Panc1 (cell line): ENCODE data around the gene C19orf25. TPM values are rescaled to one million over a fixed set of nuclear protein-coding genes. Genes with fewer than 3 reads are reported as not detected.

ENCODE experiments used
- ATAC-seq: fragments of 200-7000 bp; cut with Tn5 transposase; 2 replicates; pipeline ENCODE4 v1.9.1; 2020; ENCODE audit warnings: mild to moderate bottlenecking, moderate library complexity
- BruUV-seq: library from RNA; stranded (reverse); fragments of 400-500 nt; replicated peaks from 2 replicates; lab custom pipeline; 2021; lab: Mats Ljungman, UMichigan
- CTCF ChIA-PET: fragments of 300-600 bp; sonication (Branson Sonifier 250); formaldehyde crosslinking; loops from one replicate; lab custom pipeline; 2022; ENCODE audit warnings: antibody characterized with exemption; lab: Charles Lee
- POLR2A ChIA-PET: fragments of 300-600 bp; sonication (Branson Sonifier 250); formaldehyde crosslinking; loops from one replicate; lab custom pipeline; 2022; ENCODE audit warnings: antibody characterized with exemption; lab: Charles Lee
- DNase-seq: peaks from one replicate; pipeline ENCODE4 v3.0.0-alpha.2; 2010; ENCODE audit warnings: low read depth, low spot score
- H3K27ac ChIP-seq: 2 replicates; pipeline ENCODE4 v1.5.1; 2011; ENCODE audit warnings: mild to moderate bottlenecking, low read length, inconsistent platforms
- H3K27me3 ChIP-seq: fragments of 200-500 bp; sonication (Bioruptor generic); 2 replicates; pipeline ENCODE4 v1.6.0; 2014; ENCODE audit warnings: low read length, inconsistent platforms; ENCODE audit not compliant: control insufficient read depth, insufficient read depth
- H3K36me3 ChIP-seq: fragments of 200-500 bp; sonication (Bioruptor generic); 2 replicates; pipeline ENCODE4 v1.5.1; 2014; ENCODE audit warnings: inconsistent platforms, mild to moderate bottlenecking, low read length, moderate library complexity; ENCODE audit not compliant: control insufficient read depth, insufficient read depth
- H3K4me1 ChIP-seq: 2 replicates; pipeline ENCODE4 v1.5.1; 2011; ENCODE audit warnings: inconsistent platforms, mild to moderate bottlenecking, low read length, moderate library complexity; ENCODE audit not compliant: control insufficient read depth, insufficient read depth
- H3K4me3 ChIP-seq, 2 experiments: 2 replicates each; pipeline ENCODE4 v1.5.1; 2011 to 2012; ENCODE audit warnings: low read depth in 2 of 2, low read length in 2 of 2, mild to moderate bottlenecking in 2 of 2, inconsistent platforms in 1 of 2, moderate library complexity in 1 of 2
- H3K9me3 ChIP-seq: fragments of 200-500 bp; sonication (Bioruptor generic); 2 replicates; pipeline ENCODE4 v1.5.1; 2014; ENCODE audit warnings: low read depth, mild to moderate bottlenecking, inconsistent platforms, low read length, moderate library complexity; ENCODE audit not compliant: control insufficient read depth, insufficient read depth
- POLR2AphosphoS5 ChIP-seq: IDR thresholded peaks from 2 replicates; pipeline ENCODE4 v1.6.1; 2012; ENCODE audit warnings: mild to moderate bottlenecking, low read depth, low read length, moderate library complexity
- SIN3A ChIP-seq: IDR thresholded peaks from 2 replicates; pipeline ENCODE4 v1.6.1; 2012; ENCODE audit warnings: low read depth, mild to moderate bottlenecking, low read length, moderate library complexity, borderline replicate concordance; ENCODE audit not compliant: insufficient read depth
- TCF7L2 ChIP-seq: IDR thresholded peaks from 2 replicates; pipeline ENCODE4 v1.6.1; 2011; ENCODE audit warnings: mild to moderate bottlenecking, low read depth, low read length, inconsistent platforms
- in situ Hi-C: cut with HindIII; loops from 2 replicates; pipeline ENCODE4 v1.10.0; 2016; ENCODE audit warnings: low sequenced_read_pairs, low pct_unique_long_range_greater_than_20kb
- intact Hi-C: fragments of 100-400 bp; cut with micrococcal nuclease; formaldehyde crosslinking; loops from one replicate; pipeline ENCODE4 v1.10.0; 2022; ENCODE audit not compliant: unreplicated experiment
- total RNA-seq: library from RNA; stranded (reverse); gene quantifications from one replicate; pipeline ENCODE4 v1.2.1, GENCODE V29; 2021; ENCODE audit not compliant: unreplicated experiment
- TF ChIP-seq, protein P1 (sequence below): fragments of 450-650 bp; IDR thresholded peaks from 2 replicates; pipeline ENCODE4 v1.5.1; 2017; ENCODE audit warnings: mild to moderate bottlenecking
- TF ChIP-seq, protein P2 (sequence below), 2 experiments: IDR thresholded peaks; 2 replicates each; pipeline ENCODE4 v1.6.1; 2011 to 2012; ENCODE audit warnings: low read depth in 2 of 2, control low read depth in 1 of 2, low read length in 1 of 2, mild to moderate bottlenecking in 1 of 2, moderate library complexity in 1 of 2; ENCODE audit not compliant: insufficient read depth in 1 of 2

The C19orf25 gene
- total RNA-seq, 1 experiment from 2014 or later = 34.7 TPM

DNA sequence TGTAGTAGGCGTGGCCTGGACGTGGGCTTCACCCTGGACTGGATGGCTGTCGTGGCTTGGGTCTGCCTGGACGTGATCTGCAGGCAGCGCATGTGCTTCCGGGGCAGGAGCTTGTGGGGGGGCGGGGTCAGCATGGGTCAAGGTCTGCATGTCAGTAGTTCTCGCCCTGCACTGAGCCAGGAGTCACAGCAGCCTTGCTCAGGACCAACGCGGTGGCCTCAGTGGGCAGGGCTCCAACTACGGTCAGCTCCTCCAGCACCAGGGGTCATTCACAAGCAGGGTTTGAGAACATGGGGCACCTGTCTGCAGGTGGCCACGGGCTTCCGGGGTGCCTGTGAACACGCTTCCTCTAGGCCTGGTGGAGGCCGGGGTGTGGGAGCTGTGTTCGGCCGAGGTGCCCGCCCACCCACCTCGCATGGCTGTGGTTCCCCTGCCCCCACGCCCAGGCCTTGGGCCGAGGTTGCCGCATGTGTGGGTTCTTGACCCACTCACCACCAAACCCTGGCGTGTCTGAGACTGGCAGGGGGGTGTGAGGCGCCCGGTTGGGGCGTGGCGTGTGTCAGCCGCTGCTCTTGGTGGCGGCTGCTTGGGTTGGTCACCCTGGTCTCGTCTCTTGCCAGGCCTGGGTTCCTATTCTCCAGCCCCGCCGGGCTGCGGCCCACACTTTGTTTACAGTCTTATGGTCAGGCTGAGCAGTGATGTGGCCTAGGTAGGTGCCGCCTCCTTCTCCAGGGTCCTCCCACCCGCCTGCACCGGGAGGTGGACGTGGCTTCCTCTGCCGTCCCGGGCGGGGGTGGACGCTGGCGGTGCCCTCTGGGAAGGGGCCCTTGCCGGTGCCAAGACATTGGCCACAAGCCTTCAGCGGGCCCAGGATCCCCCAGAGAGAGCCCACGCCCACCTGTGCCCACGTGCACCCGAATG lies 45.6 kb downstream of the C19orf25 start:
- no peak for ATAC-seq

DNA sequence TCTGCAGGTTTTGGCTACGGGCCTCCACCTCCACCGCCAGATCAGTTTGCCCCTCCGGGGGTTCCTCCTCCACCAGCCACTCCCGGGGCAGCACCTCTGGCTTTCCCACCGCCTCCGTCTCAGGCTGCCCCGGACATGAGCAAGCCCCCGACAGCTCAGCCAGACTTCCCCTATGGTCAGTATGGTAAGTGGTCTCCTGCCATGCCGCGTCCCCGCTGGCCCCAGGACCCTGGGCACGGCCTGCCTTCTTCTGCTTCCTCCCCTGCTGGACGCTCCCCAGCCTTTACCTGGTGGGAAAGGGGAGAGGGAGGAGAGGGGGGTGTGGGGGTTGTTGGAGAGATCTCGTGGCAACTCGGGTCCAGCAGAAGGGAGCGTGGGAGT lies 46.5 kb downstream of the C19orf25 start:
- Histone ChIP-seq H3K27me3 (no peaks in the 10 kb centered on the region), H3K4me3 (no peak overlapping the region), H3K9me3 (no peaks in the 10 kb centered on the region), H3K4me1 (0 out of 2 replicates have a peak, but pooled peaks cover under 1% of the 10 kb centered on the region), H3K36me3 (no peaks in the 10 kb centered on the region), H3K27ac (no peak overlapping the region)
- intact Hi-C loops (no loop called here), in situ Hi-C loops (no loop called here)
- ChIA-PET CTCF (no interaction called here), POLR2A (no interaction called here)
- ATAC-seq (no peak), DNase-seq (no peak)
- no peak for TF ChIP-seq TCF7L2
- no peak for TF ChIP-seq POLR2AphosphoS5
- TF ChIP-seq, protein P1, sequence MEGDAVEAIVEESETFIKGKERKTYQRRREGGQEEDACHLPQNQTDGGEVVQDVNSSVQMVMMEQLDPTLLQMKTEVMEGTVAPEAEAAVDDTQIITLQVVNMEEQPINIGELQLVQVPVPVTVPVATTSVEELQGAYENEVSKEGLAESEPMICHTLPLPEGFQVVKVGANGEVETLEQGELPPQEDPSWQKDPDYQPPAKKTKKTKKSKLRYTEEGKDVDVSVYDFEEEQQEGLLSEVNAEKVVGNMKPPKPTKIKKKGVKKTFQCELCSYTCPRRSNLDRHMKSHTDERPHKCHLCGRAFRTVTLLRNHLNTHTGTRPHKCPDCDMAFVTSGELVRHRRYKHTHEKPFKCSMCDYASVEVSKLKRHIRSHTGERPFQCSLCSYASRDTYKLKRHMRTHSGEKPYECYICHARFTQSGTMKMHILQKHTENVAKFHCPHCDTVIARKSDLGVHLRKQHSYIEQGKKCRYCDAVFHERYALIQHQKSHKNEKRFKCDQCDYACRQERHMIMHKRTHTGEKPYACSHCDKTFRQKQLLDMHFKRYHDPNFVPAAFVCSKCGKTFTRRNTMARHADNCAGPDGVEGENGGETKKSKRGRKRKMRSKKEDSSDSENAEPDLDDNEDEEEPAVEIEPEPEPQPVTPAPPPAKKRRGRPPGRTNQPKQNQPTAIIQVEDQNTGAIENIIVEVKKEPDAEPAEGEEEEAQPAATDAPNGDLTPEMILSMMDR = no peak
- no peak for TF ChIP-seq SIN3A
- TF ChIP-seq, protein P2, sequence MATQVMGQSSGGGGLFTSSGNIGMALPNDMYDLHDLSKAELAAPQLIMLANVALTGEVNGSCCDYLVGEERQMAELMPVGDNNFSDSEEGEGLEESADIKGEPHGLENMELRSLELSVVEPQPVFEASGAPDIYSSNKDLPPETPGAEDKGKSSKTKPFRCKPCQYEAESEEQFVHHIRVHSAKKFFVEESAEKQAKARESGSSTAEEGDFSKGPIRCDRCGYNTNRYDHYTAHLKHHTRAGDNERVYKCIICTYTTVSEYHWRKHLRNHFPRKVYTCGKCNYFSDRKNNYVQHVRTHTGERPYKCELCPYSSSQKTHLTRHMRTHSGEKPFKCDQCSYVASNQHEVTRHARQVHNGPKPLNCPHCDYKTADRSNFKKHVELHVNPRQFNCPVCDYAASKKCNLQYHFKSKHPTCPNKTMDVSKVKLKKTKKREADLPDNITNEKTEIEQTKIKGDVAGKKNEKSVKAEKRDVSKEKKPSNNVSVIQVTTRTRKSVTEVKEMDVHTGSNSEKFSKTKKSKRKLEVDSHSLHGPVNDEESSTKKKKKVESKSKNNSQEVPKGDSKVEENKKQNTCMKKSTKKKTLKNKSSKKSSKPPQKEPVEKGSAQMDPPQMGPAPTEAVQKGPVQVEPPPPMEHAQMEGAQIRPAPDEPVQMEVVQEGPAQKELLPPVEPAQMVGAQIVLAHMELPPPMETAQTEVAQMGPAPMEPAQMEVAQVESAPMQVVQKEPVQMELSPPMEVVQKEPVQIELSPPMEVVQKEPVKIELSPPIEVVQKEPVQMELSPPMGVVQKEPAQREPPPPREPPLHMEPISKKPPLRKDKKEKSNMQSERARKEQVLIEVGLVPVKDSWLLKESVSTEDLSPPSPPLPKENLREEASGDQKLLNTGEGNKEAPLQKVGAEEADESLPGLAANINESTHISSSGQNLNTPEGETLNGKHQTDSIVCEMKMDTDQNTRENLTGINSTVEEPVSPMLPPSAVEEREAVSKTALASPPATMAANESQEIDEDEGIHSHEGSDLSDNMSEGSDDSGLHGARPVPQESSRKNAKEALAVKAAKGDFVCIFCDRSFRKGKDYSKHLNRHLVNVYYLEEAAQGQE (IDR thresholded peaks at IDR 0.05; ENCODE audit: insufficient read depth in 1 of 2, low read depth in 2 of 2, low read length in 1 of 2) = no peak
- BruUV-seq = no TSS peak

More for the DNA sequence above, 45.6 kb downstream of the C19orf25 start:
- Histone ChIP-seq H3K27ac (no peak overlapping the region), H3K9me3 (no peaks in the 10 kb centered on the region), H3K36me3 (peaks cover 1% of the 10 kb centered on the region; the same call in 1 of the 2 replicates), H3K4me3 (no peak overlapping the region), H3K27me3 (no peaks in the 10 kb centered on the region), H3K4me1 (0 out of 2 replicates have a peak, but pooled peaks cover 3% of the 10 kb centered on the region)
- BruUV-seq = no TSS peak
- ChIA-PET CTCF (no interaction called here), POLR2A (no interaction called here)
- no peak for TF ChIP-seq SIN3A
- no peak for TF ChIP-seq POLR2AphosphoS5
- TF ChIP-seq TCF7L2 = no peak
- TF ChIP-seq, protein P1 = no peak
- TF ChIP-seq, protein P2 (IDR thresholded peaks at IDR 0.05; ENCODE audit: insufficient read depth in 1 of 2, low read depth in 2 of 2, low read length in 1 of 2) = no peak
- in situ Hi-C loops = no loop called here
- intact Hi-C loops = no loop called here
- DNase-seq = no peak
